Suprapubic skin (tissue), 4 donors: ENCODE data around the gene EYS. TPM values are rescaled to one million over a fixed set of nuclear protein-coding genes. Genes with fewer than 3 reads are reported as not detected.

Experiments used
- DNase-seq, 2 donors: peaks; one replicate each; pipeline ENCODE4 v3.0.0-alpha.2; 2019; ENCODE audit warnings: low spot score in 2 of 2
- H3K27ac ChIP-seq: fragments of 200-600 bp; sonication (generic); one replicate; pipeline ENCODE4 v1.5.1; 2019
- H3K27me3 ChIP-seq: fragments of 200-600 bp; sonication (generic); one replicate; pipeline ENCODE4 v1.5.1; 2019
- H3K36me3 ChIP-seq: fragments of 200-600 bp; sonication (generic); one replicate; pipeline ENCODE4 v1.5.1; 2019
- H3K4me1 ChIP-seq: fragments of 200-600 bp; sonication (generic); one replicate; pipeline ENCODE4 v1.5.1; 2019
- H3K4me3 ChIP-seq: fragments of 200-600 bp; sonication (generic); one replicate; pipeline ENCODE4 v1.5.1; 2019; ENCODE audit warnings: mild to moderate bottlenecking
- H3K9me3 ChIP-seq: fragments of 200-600 bp; sonication (generic); one replicate; pipeline ENCODE4 v1.5.1; 2019
- EP300 ChIP-seq: sonication (generic); formaldehyde crosslinking; IDR thresholded peaks from one replicate; pipeline ENCODE4 v1.6.1; 2017; ENCODE audit warnings: antibody characterized with exemption
- POLR2A ChIP-seq, 2 donors: fragments of 450-650 bp; IDR thresholded peaks; one replicate each; pipeline ENCODE4 v1.6.1; 2017; ENCODE audit warnings: antibody characterized with exemption in 2 of 2, mild to moderate bottlenecking in 2 of 2, moderate library complexity in 2 of 2
- POLR2AphosphoS5 ChIP-seq, 3 donors: sonication (generic); formaldehyde crosslinking; IDR thresholded peaks; one replicate each; pipeline ENCODE4 v1.6.1; 2017; ENCODE audit warnings: antibody characterized with exemption in 3 of 3
- WGBS: methylation state at CpG from one replicate; pipeline ENCODE4 v1.1.5; 2018; 5-methylcytosine and 5-hydroxymethylcytosine counted together
- total RNA-seq, 4 donors: library from RNA; depleted of rRNA; stranded (reverse); fragments of >200 nt; gene quantifications; one replicate each; pipeline ENCODE4 v1.1.0, GENCODE V29; 2016
- TF ChIP-seq, protein P1 (sequence below), 2 donors: fragments of 200-600 bp in 1 of 2; fragments of 450-650 bp in 1 of 2; sonication (generic) in 1 of 2; IDR thresholded peaks; one replicate each; pipeline ENCODE4 v1.5.1; 2016 to 2019; ENCODE audit warnings: antibody characterized with exemption in 2 of 2, mild to moderate bottlenecking in 1 of 2, moderate library complexity in 1 of 2

The EYS gene
- total RNA-seq, 4 donors from 2014 or later: not detected

- Histone ChIP-seq H3K27me3 (no peaks in the 10 kb centered on the region), H3K4me3 (no peak overlapping the region), H3K36me3 (no peaks in the 10 kb centered on the region), H3K9me3 (no peaks in the 10 kb centered on the region), H3K4me1 (no peaks in the 10 kb centered on the region), H3K27ac (no peak overlapping the region)
- no peak for TF ChIP-seq EP300
- no peak for TF ChIP-seq POLR2A (IDR thresholded peaks at IDR 0.05)
- TF ChIP-seq, protein P1, sequence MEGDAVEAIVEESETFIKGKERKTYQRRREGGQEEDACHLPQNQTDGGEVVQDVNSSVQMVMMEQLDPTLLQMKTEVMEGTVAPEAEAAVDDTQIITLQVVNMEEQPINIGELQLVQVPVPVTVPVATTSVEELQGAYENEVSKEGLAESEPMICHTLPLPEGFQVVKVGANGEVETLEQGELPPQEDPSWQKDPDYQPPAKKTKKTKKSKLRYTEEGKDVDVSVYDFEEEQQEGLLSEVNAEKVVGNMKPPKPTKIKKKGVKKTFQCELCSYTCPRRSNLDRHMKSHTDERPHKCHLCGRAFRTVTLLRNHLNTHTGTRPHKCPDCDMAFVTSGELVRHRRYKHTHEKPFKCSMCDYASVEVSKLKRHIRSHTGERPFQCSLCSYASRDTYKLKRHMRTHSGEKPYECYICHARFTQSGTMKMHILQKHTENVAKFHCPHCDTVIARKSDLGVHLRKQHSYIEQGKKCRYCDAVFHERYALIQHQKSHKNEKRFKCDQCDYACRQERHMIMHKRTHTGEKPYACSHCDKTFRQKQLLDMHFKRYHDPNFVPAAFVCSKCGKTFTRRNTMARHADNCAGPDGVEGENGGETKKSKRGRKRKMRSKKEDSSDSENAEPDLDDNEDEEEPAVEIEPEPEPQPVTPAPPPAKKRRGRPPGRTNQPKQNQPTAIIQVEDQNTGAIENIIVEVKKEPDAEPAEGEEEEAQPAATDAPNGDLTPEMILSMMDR (IDR thresholded peaks at IDR 0.05): no peak
- no peak for TF ChIP-seq POLR2AphosphoS5 (IDR thresholded peaks at IDR 0.05)
- no peak for DNase-seq
- WGBS: 71% methylated on average over 1 of the region's 1 CpG
These were observed 557.2 kb downstream of the EYS start for GRCh38 chr6:65149841-65150240.

DNA sequence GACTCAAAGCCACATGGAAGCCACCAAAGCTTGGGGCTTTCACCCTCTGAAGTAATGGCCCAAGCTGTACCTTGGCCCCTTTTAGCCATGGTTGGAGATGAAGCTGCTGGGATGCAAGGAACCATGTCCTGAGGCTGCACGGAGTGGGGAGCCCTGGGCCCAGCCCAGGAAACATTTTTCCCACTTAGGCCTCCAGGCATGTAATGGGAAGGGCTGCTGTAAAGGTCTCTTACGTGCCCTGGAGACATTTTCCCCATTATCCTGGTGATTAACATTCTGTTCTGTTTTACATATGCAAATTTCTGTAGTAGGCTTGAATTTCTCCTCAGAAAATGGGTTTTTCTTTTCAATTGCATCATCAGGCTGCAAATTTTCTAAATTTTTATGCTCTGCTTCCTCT is 558.2 kb downstream of the EYS start:
- Histone ChIP-seq H3K36me3 (no peaks in the 10 kb centered on the region), H3K4me3 (no peak overlapping the region), H3K27me3 (no peaks in the 10 kb centered on the region), H3K4me1 (no peaks in the 10 kb centered on the region), H3K27ac (no peak overlapping the region), H3K9me3 (no peaks in the 10 kb centered on the region)
- DNase-seq: no peak
- 74% methylated on average over 2 of the region's 2 CpGs for WGBS
- TF ChIP-seq POLR2AphosphoS5 (IDR thresholded peaks at IDR 0.05) (no peak), POLR2A (IDR thresholded peaks at IDR 0.05) (no peak), EP300 (no peak)
- TF ChIP-seq, protein P1 (IDR thresholded peaks at IDR 0.05): no peak

DNA sequence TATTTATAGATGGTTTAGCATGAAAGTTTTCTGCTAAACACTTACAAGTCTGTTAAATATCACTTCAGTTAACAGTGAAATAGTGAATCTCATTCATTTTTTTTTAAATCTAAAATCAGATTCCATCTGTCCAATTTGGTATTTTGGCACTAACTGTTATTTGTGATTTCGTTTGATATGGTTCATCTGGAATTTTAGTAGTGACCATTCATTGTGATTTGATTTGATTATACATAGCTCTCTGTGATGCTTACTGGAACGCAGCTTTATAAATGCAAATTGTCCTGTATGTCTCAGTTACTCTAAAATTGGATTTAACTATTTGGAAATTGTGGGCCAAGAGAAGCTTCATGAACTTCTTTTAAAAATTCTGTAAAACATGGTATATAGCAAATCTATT is 571.5 kb downstream of the EYS start:
- 67% methylated on average over 2 of the region's 2 CpGs for WGBS
- Histone ChIP-seq H3K9me3 (no peaks in the 10 kb centered on the region), H3K27me3 (no peaks in the 10 kb centered on the region)

GRCh38 chr6:65126667-65127066 is 580.4 kb downstream of the EYS start:
- TF ChIP-seq POLR2AphosphoS5 (IDR thresholded peaks at IDR 0.05) (no peak), POLR2A (IDR thresholded peaks at IDR 0.05) (no peak), EP300 (no peak)
- TF ChIP-seq, protein P1 (IDR thresholded peaks at IDR 0.05): no peak
- no peak overlapping the region for H3K27ac ChIP-seq
- WGBS: 58% methylated on average over 2 of the region's 2 CpGs

More for the DNA sequence above, 571.5 kb downstream of the EYS start:
- DNase-seq: no peak
- no peak for TF ChIP-seq POLR2A (IDR thresholded peaks at IDR 0.05)
- TF ChIP-seq POLR2AphosphoS5 (IDR thresholded peaks at IDR 0.05): no peak
- no peak for TF ChIP-seq EP300
- TF ChIP-seq, protein P1 (IDR thresholded peaks at IDR 0.05): no peak
- Histone ChIP-seq H3K27ac (no peak overlapping the region), H3K4me3 (no peak overlapping the region), H3K36me3 (no peaks in the 10 kb centered on the region), H3K4me1 (no peaks in the 10 kb centered on the region)

DNA sequence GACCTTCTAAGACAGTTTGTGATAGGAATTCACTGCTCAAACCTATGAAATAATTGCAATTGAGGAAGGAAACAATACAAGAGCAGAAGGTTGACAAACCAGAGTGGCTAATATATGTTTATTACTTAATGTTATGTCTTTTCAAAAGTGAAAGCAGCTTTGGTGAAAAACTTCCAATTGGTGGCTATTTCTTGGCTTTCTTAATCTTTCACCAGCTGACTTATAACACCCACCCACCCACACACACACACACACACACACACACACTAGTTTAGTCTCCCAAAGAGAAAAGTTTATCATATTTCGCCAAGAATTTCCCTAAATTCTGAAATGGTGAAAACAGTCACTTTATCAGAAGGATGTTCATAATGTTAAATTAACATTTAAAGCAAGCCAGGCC is 583.5 kb downstream of the EYS start:
- Histone ChIP-seq H3K9me3 (no peaks in the 10 kb centered on the region), H3K36me3 (no peaks in the 10 kb centered on the region), H3K4me3 (no peak overlapping the region), H3K27ac (no peak overlapping the region), H3K27me3 (no peaks in the 10 kb centered on the region), H3K4me1 (no peaks in the 10 kb centered on the region)
- no peak for DNase-seq
- WGBS: 94% methylated on average over 1 of the region's 1 CpG
- TF ChIP-seq POLR2AphosphoS5 (IDR thresholded peaks at IDR 0.05): no peak
- TF ChIP-seq POLR2A (IDR thresholded peaks at IDR 0.05): no peak
- no peak for TF ChIP-seq EP300
- TF ChIP-seq, protein P1 (IDR thresholded peaks at IDR 0.05): no peak

More at GRCh38 chr6:65126667-65127066, 580.4 kb downstream of the EYS start:
- DNase-seq: no peak
- Histone ChIP-seq H3K27me3 (no peaks in the 10 kb centered on the region), H3K4me3 (no peak overlapping the region), H3K36me3 (no peaks in the 10 kb centered on the region), H3K9me3 (no peaks in the 10 kb centered on the region), H3K4me1 (no peaks in the 10 kb centered on the region)
